Fibroblast of lung (primary cell): ENCODE results near the gene RRAS.

Source experiments
- EZH2 ChIP-seq: IDR thresholded peaks from 2 replicates; pipeline ENCODE4 v1.5.1; 2012; ENCODE audit warnings: low read length, control low read depth, mild to moderate bottlenecking; ENCODE audit errors: missing control alignments
- TF ChIP-seq, protein P1 (sequence below), 2 donors: IDR thresholded peaks in 1 of 2; conservative IDR thresholded peaks in 1 of 2; 1 replicate in 1 of 2; 2 replicates in 1 of 2; pipeline ENCODE4 v1.5.1; 2011 to 2012; ENCODE audit warnings: low read length in 2 of 2, control low read depth in 1 of 2, inconsistent platforms in 1 of 2, low read depth in 1 of 2, mild to moderate bottlenecking in 1 of 2

GRCh38 chr19:49626226-49626625 is 13.7 kb downstream of the RRAS start:
- TF ChIP-seq, protein P1, sequence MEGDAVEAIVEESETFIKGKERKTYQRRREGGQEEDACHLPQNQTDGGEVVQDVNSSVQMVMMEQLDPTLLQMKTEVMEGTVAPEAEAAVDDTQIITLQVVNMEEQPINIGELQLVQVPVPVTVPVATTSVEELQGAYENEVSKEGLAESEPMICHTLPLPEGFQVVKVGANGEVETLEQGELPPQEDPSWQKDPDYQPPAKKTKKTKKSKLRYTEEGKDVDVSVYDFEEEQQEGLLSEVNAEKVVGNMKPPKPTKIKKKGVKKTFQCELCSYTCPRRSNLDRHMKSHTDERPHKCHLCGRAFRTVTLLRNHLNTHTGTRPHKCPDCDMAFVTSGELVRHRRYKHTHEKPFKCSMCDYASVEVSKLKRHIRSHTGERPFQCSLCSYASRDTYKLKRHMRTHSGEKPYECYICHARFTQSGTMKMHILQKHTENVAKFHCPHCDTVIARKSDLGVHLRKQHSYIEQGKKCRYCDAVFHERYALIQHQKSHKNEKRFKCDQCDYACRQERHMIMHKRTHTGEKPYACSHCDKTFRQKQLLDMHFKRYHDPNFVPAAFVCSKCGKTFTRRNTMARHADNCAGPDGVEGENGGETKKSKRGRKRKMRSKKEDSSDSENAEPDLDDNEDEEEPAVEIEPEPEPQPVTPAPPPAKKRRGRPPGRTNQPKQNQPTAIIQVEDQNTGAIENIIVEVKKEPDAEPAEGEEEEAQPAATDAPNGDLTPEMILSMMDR (conservative IDR thresholded peaks at IDR 0.05 in 1 of 2, IDR thresholded peaks at IDR 0.05 in 1 of 2; ENCODE audit: low read depth in 1 of 2, low read length in 2 of 2): no peak
- no peak for TF ChIP-seq EZH2
